GM19324 (cell line): ENCODE measurements around the gene TFR2.
"Not testable (repeated sequence)": the region's sequence is repeated elsewhere in the genome, so short reads cannot be mapped to it uniquely, and the experiment has no call there.

Experiments used
- ATAC-seq: cut with Tn5 transposase; IDR thresholded peaks from one replicate; pipeline ENCODE4 v1.9.1; 2021; ENCODE audit warnings: mild to moderate bottlenecking, moderate library complexity; ENCODE audit not compliant: unreplicated experiment, low FRiP score

Gene TFR2

GRCh38 chr7:100662194-100662776 lies 20.9 kb upstream of the TFR2 start:
- ATAC-seq, result not testable (repeated sequence)

- ATAC-seq, result no peak
Measured at GRCh38 chr7:100655908-100656674, 14.7 kb upstream of the TFR2 start, which contains the start of gene ACTL6B. ACTL6B (minus strand) TSS chr7:100656448; CDS start chr7:100656354, 94 bp downstream.

- ATAC-seq, result no peak
Measured at GRCh38 chr7:100654908-100655831, 13.8 kb upstream of the TFR2 start.

DNA sequence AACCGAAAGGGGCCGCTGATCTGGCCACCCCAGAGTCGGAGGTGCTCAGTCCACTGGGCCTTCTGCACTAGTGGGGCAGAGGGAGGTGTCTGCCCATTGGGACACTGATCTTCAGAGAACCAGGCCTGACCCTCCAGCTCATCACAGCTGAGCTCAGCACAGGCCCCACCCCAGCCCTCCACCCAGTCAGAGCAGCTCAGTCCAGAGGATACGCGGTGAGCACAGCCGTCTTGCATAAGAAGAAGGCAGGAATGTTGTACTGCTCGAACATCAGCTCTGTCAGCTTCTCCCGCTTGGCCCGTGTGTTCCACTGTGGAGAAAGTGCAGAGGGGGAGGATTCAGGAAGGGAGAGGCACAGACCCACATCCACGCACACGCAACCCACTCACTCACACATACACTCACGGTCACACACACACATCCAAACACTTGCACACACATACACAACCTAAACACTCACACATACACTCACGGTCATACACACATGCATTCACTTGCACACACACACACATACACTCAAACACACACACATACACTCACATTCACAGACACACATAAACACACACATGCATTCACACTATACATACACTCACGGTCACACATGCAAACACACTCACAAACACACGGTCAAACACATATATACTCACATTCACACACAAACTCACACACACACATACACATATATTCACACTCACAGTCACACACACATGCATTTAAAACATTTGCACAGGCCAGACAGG lies 8.6 kb upstream of the TFR2 start:
- no peak for ATAC-seq

DNA sequence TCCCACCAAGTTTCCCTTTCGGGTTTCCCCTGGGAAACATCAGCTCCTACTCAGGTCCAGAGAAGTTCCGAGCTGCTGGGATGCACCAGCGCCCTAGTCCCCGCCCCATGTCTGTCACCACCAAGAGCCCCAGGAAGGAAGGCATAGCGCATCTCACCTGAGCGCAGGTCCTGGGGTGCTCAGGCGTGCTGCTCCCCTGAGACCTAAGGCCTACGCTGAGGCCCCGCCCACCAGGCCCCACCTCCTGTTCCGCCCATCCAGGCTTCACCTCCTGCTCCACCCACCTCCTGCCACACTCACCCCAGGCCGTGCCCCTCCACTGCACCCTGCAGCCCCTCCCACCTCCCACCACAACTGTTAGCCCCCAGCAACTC lies 1.2 kb upstream of the TFR2 start:
- ATAC-seq, result no peak

GRCh38 chr7:100641860-100642533 lies 645 bp upstream of the TFR2 start:
- no peak for ATAC-seq

DNA sequence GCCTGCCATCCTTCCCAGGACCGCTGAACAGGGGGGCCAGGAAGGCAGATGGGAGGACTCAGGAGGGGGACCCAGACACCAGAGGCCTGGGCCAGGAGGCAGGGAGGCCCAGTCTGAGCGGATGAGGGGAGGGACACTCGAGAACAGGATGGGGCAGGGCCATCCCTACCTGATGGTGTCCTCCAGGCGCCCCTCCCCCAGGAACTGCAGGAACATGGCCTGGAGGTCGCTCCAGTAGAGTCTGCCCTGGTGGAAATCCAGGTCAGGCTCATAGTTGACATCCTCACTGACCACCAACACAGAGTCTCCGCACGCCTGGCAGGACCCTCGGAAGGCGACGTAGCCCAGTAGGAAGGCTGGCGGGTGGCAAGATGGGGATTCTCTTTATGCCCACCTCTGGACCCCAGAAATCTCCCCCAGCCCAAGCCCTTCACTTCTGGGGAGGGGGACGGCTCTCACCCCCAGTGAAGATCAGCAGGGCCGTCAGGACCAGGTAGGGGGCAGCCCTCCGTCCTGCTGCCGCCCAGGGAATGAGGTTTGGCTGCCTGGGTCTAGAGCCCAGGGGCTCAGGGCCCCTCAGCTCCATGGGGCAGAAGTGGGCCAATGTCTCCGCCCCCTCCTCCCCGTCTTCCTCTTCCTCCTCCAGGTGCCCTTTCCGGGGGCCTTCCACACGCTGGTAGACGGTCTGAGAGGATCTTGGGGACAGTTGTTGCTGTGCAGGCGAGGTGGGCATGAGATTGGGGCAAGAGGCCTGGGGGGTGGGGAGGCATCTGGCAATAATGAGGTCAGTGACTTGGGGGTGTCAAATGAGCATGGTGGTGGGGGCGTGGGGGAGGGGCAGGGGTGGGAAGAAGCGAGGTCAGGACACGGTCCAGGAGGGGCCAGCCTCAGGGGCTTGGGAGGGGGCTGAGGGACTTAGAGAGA lies 573 bp downstream of the TFR2 start:
- no peak for ATAC-seq

GRCh38 chr7:100639995-100640516 lies 1.3 kb downstream of the TFR2 start:
- ATAC-seq, result no peak

DNA sequence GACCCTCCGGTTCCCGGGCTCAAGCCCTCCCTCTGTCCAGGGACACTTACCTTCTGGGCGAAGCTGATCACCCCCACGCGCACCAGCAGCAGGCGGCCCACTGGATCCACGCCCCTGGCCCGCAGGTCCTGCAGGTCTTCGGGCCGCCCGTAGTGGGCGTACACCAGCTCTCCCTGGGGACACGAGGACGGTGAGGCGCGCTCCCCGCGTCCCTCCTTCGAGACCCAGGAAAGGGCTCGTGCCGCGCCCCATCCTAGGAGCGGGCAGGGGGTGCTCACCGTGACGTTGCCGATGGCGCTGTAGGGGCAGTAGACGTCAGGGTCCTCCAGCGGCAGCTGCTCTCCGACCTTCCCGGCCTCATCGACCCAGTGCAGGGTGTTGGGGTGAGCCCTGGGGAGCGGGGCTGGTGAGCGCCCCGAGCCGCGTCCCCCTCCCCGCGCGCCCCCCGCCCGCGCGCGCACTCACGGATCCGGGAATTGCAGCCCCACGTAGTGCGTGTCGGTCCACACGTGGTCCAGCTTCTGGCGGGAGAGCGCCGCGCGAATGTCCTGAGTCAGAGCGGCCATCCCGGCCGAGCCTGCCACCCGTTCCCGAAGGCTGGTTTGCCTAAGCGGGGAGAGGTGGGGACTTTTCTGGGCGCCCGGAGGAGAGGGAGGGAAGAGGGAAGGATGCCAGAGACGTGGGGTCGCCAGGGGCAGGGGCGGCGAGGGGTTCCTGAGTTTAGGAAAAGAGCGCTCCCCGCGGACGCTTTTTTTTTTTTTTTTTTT lies 8.2 kb downstream of the TFR2 start:
- no peak for ATAC-seq

- ATAC-seq, result no peak
Measured at GRCh38 chr7:100630066-100630465, 11.3 kb downstream of the TFR2 start.

DNA sequence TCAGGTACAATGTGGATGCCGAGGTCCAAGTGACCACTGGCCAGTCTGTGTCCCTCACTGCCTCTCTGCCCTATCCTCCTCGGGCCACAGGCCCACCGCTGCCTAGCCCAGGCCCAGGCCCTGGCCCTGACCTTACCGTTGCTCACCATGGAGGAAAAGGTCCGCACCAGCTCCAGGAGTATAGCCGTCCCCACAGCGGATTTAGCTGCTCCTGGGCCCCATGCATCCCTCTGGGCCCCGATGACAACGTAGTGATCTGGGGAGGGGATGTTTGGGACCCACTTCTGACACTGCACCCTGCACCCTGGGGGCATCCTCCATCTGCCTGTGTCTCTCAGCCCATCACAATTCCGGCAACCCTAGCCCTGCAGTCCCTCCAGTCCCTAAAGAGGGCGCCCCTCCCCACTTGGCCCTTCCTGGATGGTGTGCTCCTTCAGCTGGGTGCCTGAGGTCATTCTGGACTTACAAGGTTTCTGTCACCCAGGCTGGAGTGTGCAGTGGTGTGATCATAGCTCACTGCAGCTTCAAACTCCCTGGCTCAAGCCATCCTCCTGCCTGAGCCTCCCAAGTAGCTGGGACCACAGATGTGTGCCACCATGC lies 12.1 kb downstream of the TFR2 start:
- no peak for ATAC-seq

- no peak for ATAC-seq
Measured at GRCh38 chr7:100627238-100627549, 14.2 kb downstream of the TFR2 start.

GRCh38 chr7:100626530-100627237 lies 14.7 kb downstream of the TFR2 start:
- ATAC-seq, result peak; percentile 46

DNA sequence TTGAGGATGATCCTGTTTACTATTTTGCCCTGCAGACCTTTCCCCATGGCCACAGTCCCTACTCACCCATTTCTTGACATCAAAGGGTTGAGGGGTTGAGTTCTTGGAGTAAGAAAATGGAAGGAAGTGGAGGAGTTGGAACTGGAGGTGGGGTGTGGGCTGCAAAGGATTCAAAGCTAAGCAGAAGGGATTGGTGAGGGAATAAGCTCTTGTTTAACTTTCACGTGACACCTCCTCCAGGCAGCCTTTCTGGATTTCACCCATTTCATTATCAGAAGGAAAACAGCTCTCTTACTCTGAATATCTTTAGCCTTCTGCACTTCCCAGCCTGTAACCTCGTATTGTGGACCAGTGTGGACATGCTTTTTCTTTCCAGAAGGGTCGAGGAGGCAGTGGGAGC lies 15.3 kb downstream of the TFR2 start:
- no peak for ATAC-seq

GRCh38 chr7:100623951-100624824 lies 17.2 kb downstream of the TFR2 start:
- ATAC-seq, result no peak

- ATAC-seq, result no peak
Measured at GRCh38 chr7:100621554-100621953, 19.8 kb downstream of the TFR2 start.
